Activated naive CD4-positive, alpha-beta T cell treated with anti-CD3 and anti-CD28 coated beads for 36 hours (primary cell): Measurements from ENCODE around the gene SHLD3. TPM values are rescaled to one million over a fixed set of nuclear protein-coding genes. Genes with fewer than 3 reads are reported as not detected.
A peak's percentile ranks its signal among the peaks of the same experiment; 100 is the strongest.
"Not testable (repeated sequence)": the region's sequence is repeated elsewhere in the genome, so short reads cannot be mapped to it uniquely, and the experiment has no call there.

Source experiments
- CTCF ChIA-PET: fragments of 350-600 bp; sonication (Branson Sonifier 250); formaldehyde crosslinking; loops from one replicate; lab custom pipeline; 2021; ENCODE audit warnings: antibody characterized with exemption; lab: Charles Lee
- DNase-seq: peaks from one replicate; pipeline ENCODE4 v3.0.0-alpha.2; 2020
- H3K27ac Mint-ChIP-seq: one replicate; pipeline ENCODE4 v1.8.0; 2021; ENCODE audit warnings: mild to moderate bottlenecking, mixed read lengths
- H3K27me3 Mint-ChIP-seq: one replicate; pipeline ENCODE4 v1.8.0; 2021; ENCODE audit warnings: low read depth, mixed read lengths
- H3K36me3 Mint-ChIP-seq: one replicate; pipeline ENCODE4 v1.8.0; 2021; ENCODE audit warnings: low read depth, mixed read lengths
- H3K4me1 Mint-ChIP-seq: one replicate; pipeline ENCODE4 v1.8.0; 2021; ENCODE audit warnings: low read depth, mixed read lengths
- H3K4me3 Mint-ChIP-seq: one replicate; pipeline ENCODE4 v1.8.0; 2021; ENCODE audit warnings: mild to moderate bottlenecking, moderate library complexity, mixed read lengths
- H3K9me3 Mint-ChIP-seq: one replicate; pipeline ENCODE4 v1.8.0; 2021; ENCODE audit warnings: mixed read lengths
- intact Hi-C: fragments of 100-400 bp; cut with micrococcal nuclease; formaldehyde crosslinking; loops from one replicate; pipeline ENCODE4 v1.15.1; 2023
- total RNA-seq, 2 experiments: library from RNA; stranded (reverse); gene quantifications; one replicate each; pipeline ENCODE4 v1.2.3, GENCODE V29; 2021

Gene SHLD3
- total RNA-seq, 2 experiments from 2014 or later = 2.9 to 3.1 TPM

DNA sequence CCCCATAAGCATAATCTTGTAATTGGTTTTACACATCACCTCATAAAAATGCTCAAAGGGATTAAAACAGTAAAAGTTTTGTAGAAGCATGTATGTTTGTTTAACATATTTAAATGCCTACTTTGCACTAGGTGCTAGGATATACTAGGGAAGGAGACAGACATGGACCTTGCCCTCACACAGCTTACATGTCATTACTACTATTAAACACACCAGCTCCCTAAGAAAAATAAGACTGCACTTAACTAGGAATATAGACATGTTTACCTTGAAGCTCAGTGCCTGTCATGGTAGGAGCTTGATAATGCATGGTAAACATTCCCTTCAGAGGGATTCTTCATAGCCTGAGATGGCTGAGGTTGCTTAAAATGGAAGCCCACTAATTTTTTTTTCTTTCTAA is 6.2 kb downstream of the SHLD3 start:
- peaks cover 11% of the 10 kb centered on the region for H3K36me3 Mint-ChIP-seq
- H3K27me3 Mint-ChIP-seq = no peaks in the 10 kb centered on the region
- peaks cover 25% of the 10 kb centered on the region for H3K4me1 Mint-ChIP-seq
- no peak overlapping the region for H3K4me3 Mint-ChIP-seq
- DNase-seq = no peak
- H3K27ac Mint-ChIP-seq = no peak overlapping the region
- intact Hi-C loops = no loop called here
- H3K9me3 Mint-ChIP-seq = no peaks in the 10 kb centered on the region
- CTCF ChIA-PET = no interaction called here

DNA sequence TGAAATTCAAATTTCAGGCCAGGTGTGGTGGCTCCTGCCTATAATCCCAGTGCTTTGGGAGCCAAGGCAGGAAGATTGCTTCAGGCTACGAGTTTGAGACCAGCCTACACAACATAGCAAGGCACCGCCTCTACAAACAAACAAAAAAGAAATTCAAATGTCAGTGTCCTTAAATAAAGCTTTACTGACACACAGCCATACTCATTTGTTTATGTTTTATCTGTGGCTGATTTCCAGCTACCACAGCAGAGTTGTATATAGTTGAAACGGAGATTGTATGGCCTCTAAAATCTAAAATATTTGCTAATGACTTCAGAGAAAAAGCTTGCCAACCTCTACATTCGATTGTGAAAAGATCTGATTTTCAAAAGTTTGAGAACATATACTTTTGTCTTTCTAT is 15.4 kb downstream of the SHLD3 start:
- CTCF ChIA-PET = no interaction called here
- H3K9me3 Mint-ChIP-seq = no peaks in the 10 kb centered on the region
- peaks cover 26% of the 10 kb centered on the region for H3K36me3 Mint-ChIP-seq
- no peak for DNase-seq
- H3K27me3 Mint-ChIP-seq = no peaks in the 10 kb centered on the region
- no peak overlapping the region for H3K27ac Mint-ChIP-seq
- intact Hi-C loops = no loop called here
- H3K4me1 Mint-ChIP-seq = no peaks in the 10 kb centered on the region
- H3K4me3 Mint-ChIP-seq = no peak overlapping the region

DNA sequence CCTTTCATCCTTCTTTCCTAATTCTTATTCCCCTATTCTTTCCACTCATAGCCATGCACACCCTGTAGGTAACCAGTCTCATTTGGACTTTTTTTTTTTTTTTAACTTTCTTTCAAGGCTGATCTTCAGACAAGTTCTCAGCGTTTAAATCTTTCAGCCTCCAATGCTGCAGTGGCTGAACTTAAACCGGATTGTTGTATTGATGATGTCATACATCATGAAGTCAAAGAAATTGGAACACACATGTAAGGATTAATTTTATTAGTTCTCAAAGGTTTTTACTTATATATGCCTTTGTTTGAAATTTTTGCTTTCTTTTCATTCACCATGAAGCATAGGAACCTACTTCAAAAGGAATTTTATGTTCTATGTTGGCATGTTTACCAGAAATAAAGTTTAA is 22.1 kb downstream of the SHLD3 start:
- CTCF ChIA-PET = no interaction called here
- Mint-ChIP-seq H3K4me1 (no peaks in the 10 kb centered on the region), H3K9me3 (no peaks in the 10 kb centered on the region), H3K36me3 (peaks cover 15% of the 10 kb centered on the region), H3K4me3 (no peak overlapping the region), H3K27me3 (no peaks in the 10 kb centered on the region), H3K27ac (no peak overlapping the region)
- intact Hi-C loops = no loop called here
- DNase-seq = no peak

DNA sequence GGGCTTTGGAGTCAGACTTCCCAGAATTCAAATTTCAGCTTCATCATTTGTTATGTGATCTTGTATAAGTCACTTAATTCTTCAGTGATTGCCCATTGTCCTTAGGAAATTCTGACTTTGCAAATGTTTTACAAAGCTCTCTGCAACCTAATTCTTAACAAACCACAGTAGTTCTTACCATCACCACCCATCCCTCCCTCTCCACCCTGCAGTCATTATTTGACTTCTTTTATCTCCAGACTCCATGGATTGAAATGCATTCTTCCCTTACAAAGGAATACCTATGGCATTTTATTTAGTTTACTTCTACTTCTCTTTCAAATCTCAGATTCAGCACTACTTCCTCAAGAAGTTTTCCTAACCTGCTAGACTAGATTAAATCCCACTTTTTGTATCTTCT is 23.1 kb downstream of the SHLD3 start:
- CTCF ChIA-PET = no interaction called here
- Mint-ChIP-seq H3K27ac (no peak overlapping the region), H3K27me3 (no peaks in the 10 kb centered on the region)

DNA sequence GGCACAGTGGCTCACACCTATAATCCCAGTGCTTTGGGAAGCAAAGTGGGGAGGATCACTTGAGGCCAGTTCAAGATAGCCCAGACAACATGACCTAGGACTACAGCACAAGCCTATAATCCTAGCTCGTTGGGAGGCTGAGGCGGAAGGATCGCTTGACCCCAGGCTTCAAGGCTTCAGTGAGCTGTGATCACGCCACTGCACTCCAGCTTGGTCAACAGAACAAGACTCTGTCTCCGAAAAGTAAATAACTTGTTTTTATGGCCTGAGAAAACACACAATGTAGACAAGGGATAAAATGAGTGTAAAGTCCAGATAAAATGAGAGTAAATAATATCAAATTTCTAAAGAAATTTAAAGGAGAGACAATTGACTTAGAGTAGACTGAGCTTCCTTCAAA is 26.3 kb downstream of the SHLD3 start:
- Mint-ChIP-seq H3K4me3 (no peak overlapping the region), H3K9me3 (no peaks in the 10 kb centered on the region), H3K36me3 (peaks cover 15% of the 10 kb centered on the region), H3K27ac (no peak overlapping the region), H3K4me1 (no peaks in the 10 kb centered on the region), H3K27me3 (no peaks in the 10 kb centered on the region)
- CTCF ChIA-PET = interaction anchor here (0.6 kb wide), 1 partner anchor 444 kb away, joined by 3 read pairs; no protein-coding TSS in a partner anchor
- intact Hi-C loops = no loop called here
- no peak for DNase-seq

More for the DNA sequence above, 23.1 kb downstream of the SHLD3 start:
- no peak for DNase-seq
- H3K36me3 Mint-ChIP-seq = peaks cover 17% of the 10 kb centered on the region
- no peaks in the 10 kb centered on the region for H3K4me1 Mint-ChIP-seq
- intact Hi-C loops = no loop called here
- H3K9me3 Mint-ChIP-seq = no peaks in the 10 kb centered on the region
- H3K4me3 Mint-ChIP-seq = no peak overlapping the region

DNA sequence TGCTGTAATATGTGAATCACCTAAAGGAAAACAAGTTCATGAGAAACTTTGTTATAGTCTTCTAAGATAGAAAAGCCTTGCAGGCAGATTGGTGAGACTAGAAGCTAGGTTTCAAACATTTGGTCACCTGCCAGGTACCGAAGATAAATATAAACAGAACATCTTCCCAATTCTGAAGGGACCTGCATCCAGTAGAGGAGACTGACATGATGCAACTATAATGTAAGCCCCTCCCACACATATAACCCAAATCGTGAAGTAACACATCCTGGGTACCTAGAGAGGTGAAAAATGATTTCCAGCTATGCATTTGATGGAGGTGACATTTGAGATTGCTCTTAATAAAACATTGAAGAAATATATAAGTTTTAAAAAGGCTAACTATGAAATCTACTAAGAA is 29.9 kb downstream of the SHLD3 start:
- H3K4me3 Mint-ChIP-seq = no peak overlapping the region
- no peak for DNase-seq
- no peak overlapping the region for H3K27ac Mint-ChIP-seq
- CTCF ChIA-PET = no interaction called here
- H3K36me3 Mint-ChIP-seq = peaks cover 12% of the 10 kb centered on the region
- H3K4me1 Mint-ChIP-seq = no peaks in the 10 kb centered on the region
- intact Hi-C loops = no loop called here
- H3K27me3 Mint-ChIP-seq = no peaks in the 10 kb centered on the region
- no peaks in the 10 kb centered on the region for H3K9me3 Mint-ChIP-seq

DNA sequence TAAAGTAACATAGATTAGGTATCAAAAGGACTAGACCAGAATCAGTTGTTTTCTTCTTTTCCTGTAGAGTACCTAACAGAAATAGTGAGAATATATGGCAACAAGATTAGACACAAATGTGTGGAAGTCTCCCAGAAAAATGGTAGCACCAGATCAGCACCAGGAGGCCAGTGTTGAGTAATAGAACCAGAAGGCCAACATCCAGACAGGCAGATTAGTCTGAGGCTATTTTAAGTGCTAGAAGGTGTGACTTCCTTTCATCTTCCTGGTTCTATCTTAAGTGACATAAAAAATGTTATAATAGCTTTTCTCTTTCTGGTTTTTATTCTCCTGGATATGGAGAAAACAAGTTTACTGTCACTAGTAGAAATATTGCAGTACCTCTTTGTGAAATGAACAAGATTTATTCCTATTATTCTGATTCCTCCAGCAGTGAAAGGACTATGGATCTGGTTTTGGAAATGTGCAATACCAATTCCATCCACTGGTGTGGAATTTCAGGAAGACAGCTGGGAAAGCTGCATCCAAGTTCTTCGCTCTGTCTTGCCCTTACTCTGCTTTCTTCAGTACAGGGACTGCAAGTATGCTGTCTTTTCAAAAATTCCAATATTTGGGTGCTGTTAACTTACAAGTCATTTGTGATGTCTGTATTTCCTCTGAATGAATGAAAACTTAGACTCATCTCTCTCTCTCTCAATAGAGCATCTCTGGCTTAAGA is 39.1 kb downstream of the SHLD3 start:
- Mint-ChIP-seq H3K9me3 (no peaks in the 10 kb centered on the region), H3K27ac (peak overlapping the region; percentile 59), H3K27me3 (no peaks in the 10 kb centered on the region), H3K36me3 (peaks cover 15% of the 10 kb centered on the region), H3K4me3 (no peak overlapping the region), H3K4me1 (peaks cover 6% of the 10 kb centered on the region)
- CTCF ChIA-PET = no interaction called here
- no peak for DNase-seq
- intact Hi-C loops = no loop called here

DNA sequence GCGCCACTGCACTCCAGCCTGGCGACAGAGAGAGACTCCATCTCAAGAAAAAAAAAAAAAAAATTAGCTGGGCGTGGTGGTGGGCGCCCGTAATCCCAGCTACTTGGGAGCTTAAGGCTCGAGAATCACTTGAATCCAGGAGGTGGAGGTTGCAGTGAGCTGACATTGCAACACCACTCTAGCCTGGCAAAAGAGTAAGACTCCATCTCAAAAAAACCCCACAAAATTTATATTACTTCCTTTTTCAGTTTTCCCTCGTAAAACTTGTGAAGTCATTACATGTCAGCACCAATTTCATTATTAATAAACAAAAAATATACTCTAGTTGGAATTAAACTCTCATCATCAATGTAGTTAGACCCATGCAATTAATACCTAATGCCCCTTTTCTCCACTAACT is 43.9 kb downstream of the SHLD3 start:
- H3K4me1 Mint-ChIP-seq = peaks cover 2% of the 10 kb centered on the region
- intact Hi-C loops = no loop called here
- peaks cover 7% of the 10 kb centered on the region for H3K36me3 Mint-ChIP-seq
- no peaks in the 10 kb centered on the region for H3K9me3 Mint-ChIP-seq
- H3K27me3 Mint-ChIP-seq = no peaks in the 10 kb centered on the region
- no peak overlapping the region for H3K4me3 Mint-ChIP-seq
- no peak for DNase-seq
- CTCF ChIA-PET = interaction anchor here (0.7 kb wide), 2 partner anchors 9 to 507 kb away, joined by 3 read pairs; no protein-coding TSS in a partner anchor
- no peak overlapping the region for H3K27ac Mint-ChIP-seq

DNA sequence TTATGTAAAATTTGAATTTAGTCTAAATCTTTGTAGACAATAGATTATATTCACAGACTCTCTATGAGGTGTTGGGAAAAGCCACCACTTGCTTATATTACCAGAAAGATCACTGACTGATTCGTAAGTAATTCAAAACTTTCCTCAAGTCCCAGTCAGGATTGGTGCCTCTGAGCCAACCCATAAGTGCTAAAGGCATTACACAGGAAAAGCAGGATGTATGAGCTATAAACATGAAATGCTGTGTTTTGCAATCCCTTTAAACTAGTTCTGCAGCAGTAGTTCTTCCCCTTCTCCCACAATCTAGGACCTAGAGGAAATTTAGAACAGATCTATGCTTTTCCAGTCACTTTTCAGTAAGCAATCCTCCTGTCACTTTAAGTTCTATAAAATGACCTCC is 48.0 kb downstream of the SHLD3 start:
- H3K36me3 Mint-ChIP-seq = peaks cover 16% of the 10 kb centered on the region
- CTCF ChIA-PET = no interaction called here
- no peak overlapping the region for H3K4me3 Mint-ChIP-seq
- no peak for DNase-seq
- intact Hi-C loops = no loop called here
- H3K4me1 Mint-ChIP-seq = peaks cover 31% of the 10 kb centered on the region
- H3K27me3 Mint-ChIP-seq = no peaks in the 10 kb centered on the region
- H3K9me3 Mint-ChIP-seq = no peaks in the 10 kb centered on the region
- no peak overlapping the region for H3K27ac Mint-ChIP-seq

DNA sequence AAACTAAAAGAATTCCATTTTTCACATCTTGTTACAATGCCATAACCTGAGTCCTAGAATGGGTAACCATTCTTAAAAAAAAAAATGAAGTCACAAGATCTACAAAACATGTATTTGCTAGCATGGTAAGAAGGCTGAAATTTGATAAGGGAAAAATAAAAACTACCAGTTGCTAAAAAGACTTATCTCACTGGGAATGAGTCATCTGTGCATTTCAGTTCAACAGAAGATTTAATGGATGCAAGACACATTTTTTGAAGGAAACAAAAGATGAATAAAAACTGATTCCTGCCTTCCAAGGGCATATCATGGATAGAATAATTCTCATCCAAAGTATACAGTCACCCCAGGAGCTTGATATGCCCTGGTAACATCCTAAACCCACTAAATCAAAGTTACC is 49.9 kb downstream of the SHLD3 start:
- Mint-ChIP-seq H3K27ac (peak overlapping the region; percentile 12), H3K4me1 (peaks cover 45% of the 10 kb centered on the region), H3K36me3 (peaks cover 26% of the 10 kb centered on the region), H3K9me3 (no peaks in the 10 kb centered on the region), H3K4me3 (no peak overlapping the region), H3K27me3 (no peaks in the 10 kb centered on the region)
- no peak for DNase-seq
- CTCF ChIA-PET = interaction anchor here (0.6 kb wide), 1 partner anchor 12 kb away, joined by 3 read pairs; no protein-coding TSS in a partner anchor
- intact Hi-C loops = no loop called here

DNA sequence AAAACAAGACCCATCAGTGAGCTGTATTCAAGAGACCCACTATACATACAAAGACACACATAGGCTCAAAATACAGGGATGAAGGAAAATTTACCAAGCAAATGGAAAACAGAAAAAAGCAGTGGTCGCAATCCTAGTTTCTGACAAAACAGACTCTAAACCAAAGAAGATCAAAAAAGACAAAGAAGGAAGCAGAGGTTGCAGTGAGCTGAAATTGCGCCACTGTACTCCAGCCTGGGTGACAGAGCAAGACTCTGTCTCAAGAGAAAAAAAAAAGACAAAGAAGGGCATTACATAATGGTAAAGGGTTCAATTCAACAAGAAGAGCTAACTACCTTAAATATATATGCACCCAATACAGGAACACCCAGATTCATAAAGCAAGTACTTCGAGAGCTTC is 51.2 kb downstream of the SHLD3 start:
- H3K4me3 Mint-ChIP-seq, H3K27me3 Mint-ChIP-seq, DNase-seq, intact Hi-C loops, H3K9me3 Mint-ChIP-seq: not testable (repeated sequence)
- Mint-ChIP-seq H3K36me3 (peaks cover 32% of the 10 kb centered on the region), H3K4me1 (peaks cover 49% of the 10 kb centered on the region), H3K27ac (peak overlapping the region; percentile 65)
- CTCF ChIA-PET = interaction anchor here (0.6 to 1.1 kb wide), 3 partner anchors 10 to 103 kb away, joined by 3 to 4 read pairs (median 4); no protein-coding TSS in a partner anchor
